ENCODE results near the gene BHLHA15.

Gene BHLHA15

GRCh38 chr7:98175260-98175940 is 35.8 kb upstream of the BHLHA15 start:
- in situ Hi-C loops (cut with MboI; ENCODE audit: low sequenced_read_pairs): no loop called here
- no peaks in the 10 kb centered on the region for H3K27me3 ChIP-seq (ENCODE audit: low read depth)
- H3K4me1 ChIP-seq: no peaks in the 10 kb centered on the region
- no peak overlapping the region for H3K4me3 ChIP-seq
- H3K9me3 ChIP-seq: no peaks in the 10 kb centered on the region
- peaks cover 16% of the 10 kb centered on the region for H3K36me3 ChIP-seq (replicated peaks)
- DNase-seq (ENCODE audit: low spot score in 2 of 2): no peak

- in situ Hi-C loops (cut with MboI; ENCODE audit: low sequenced_read_pairs): no loop called here
Observed at GRCh38 chr7:98177553-98177952, 33.7 kb upstream of the BHLHA15 start.

DNA sequence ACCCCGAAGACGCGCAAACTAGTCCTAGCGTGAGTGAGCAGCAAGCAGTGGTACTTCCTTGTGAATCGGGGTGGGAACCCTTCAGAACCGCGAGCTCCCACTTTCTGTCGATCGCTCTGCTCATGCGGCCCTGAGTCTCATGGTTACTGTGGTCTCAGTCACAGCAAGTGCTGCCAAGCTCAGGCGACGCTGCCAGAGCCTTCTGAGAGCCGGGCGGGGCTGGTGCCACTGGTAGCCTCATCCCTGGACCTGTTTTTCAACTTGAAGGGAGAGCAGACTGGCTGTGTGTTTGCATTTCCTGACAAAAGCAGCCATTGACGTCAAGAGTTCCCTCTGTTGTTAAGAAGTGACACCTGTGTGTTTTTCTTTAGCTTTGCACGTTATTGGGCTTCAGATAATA is 32.9 kb upstream of the BHLHA15 start:
- Histone ChIP-seq H3K36me3 (replicated peaks) (peaks cover 18% of the 10 kb centered on the region), H3K4me1 (0 out of 2 replicates have a peak, but pooled peaks cover 3% of the 10 kb centered on the region), H3K27me3 (ENCODE audit: low read depth) (no peaks in the 10 kb centered on the region), H3K4me3 (no peak overlapping the region), H3K9me3 (no peaks in the 10 kb centered on the region)
- in situ Hi-C loops (cut with MboI; ENCODE audit: low sequenced_read_pairs): no loop called here
- DNase-seq (ENCODE audit: low spot score in 2 of 2): no peak

More at GRCh38 chr7:98177553-98177952, 33.7 kb upstream of the BHLHA15 start:
- DNase-seq (ENCODE audit: low spot score in 2 of 2): no peak
- H3K27me3 ChIP-seq (ENCODE audit: low read depth): no peaks in the 10 kb centered on the region
- H3K4me3 ChIP-seq: no peak overlapping the region
- H3K9me3 ChIP-seq: no peaks in the 10 kb centered on the region
- H3K4me1 ChIP-seq: no peaks in the 10 kb centered on the region
- peaks cover 18% of the 10 kb centered on the region for H3K36me3 ChIP-seq (replicated peaks)

DNA sequence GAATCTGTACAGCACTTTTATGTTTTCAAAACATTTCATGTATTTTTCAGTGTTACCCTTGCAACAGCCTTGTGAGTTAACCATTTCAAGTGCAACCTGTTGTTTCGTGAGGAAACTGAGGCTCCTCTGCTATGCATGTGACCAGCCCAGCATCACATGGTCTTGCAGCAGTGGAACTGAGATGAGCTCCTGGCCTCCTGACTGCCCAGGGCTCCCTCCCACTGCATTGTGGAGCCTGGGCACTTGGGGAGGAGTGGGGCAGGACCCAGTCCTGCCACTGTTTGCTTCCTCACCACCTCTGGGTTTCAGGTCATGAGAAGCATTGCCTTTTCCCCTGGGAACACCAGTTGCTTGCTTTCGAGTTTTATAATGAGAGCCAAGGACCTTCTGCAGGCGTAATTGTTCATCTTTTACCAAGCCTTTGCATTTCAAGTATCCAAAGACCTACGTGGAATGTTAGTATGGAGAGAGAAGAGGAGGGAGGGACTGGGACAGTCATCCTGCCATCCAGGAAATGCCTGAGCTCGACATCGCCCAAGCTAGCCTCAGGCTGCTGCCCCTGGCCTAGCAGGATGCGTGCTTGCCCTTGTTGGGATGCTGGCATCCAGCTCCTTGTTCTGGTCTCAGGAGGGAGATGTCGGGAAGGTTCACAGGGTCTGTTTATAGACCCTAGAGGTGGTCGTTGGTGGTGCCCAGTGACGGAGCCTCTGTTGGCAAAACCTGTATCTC is 32.3 kb upstream of the BHLHA15 start:
- H3K27me3 ChIP-seq (ENCODE audit: low read depth): no peaks in the 10 kb centered on the region
- H3K36me3 ChIP-seq (replicated peaks): peaks cover 18% of the 10 kb centered on the region
- H3K4me3 ChIP-seq: no peak overlapping the region
- in situ Hi-C loops (cut with MboI; ENCODE audit: low sequenced_read_pairs): no loop called here
- DNase-seq (ENCODE audit: low spot score in 2 of 2): no peak
- 0 out of 2 replicates have a peak, but pooled peaks cover 3% of the 10 kb centered on the region for H3K4me1 ChIP-seq
- H3K9me3 ChIP-seq: no peaks in the 10 kb centered on the region

DNA sequence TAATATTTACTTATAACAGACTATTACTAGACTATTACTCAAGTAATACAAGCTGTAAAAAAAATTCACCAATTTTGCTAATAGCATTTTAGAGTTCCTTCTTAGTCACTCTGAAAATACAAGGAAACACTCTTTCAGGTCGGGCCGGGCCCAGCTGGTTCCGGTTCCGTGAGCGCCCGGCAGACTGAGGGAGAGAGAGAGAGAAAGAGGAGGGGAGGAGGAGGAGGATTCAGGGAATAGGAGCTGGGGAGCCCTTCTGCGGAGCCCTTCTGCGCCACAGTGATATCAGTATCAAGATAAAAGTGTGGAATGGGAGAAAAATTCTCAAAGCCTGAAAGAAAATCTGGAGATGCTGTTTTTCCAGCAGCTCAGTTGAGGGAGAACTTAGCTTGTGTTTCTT is 30.5 kb upstream of the BHLHA15 start:
- H3K4me3 ChIP-seq: no peak overlapping the region
- no peak for DNase-seq (ENCODE audit: low spot score in 2 of 2)
- no peaks in the 10 kb centered on the region for H3K9me3 ChIP-seq
- 0 out of 2 replicates have a peak, but pooled peaks cover 3% of the 10 kb centered on the region for H3K4me1 ChIP-seq
- peaks cover 4% of the 10 kb centered on the region for H3K36me3 ChIP-seq (replicated peaks)
- H3K27me3 ChIP-seq (ENCODE audit: low read depth): no peaks in the 10 kb centered on the region
- in situ Hi-C loops (cut with MboI; ENCODE audit: low sequenced_read_pairs): no loop called here

GRCh38 chr7:98185101-98185500 is 26.1 kb upstream of the BHLHA15 start:
- in situ Hi-C loops (cut with MboI; ENCODE audit: low sequenced_read_pairs): no loop called here
- Histone ChIP-seq H3K4me1 (0 out of 2 replicates have a peak, but pooled peaks cover 3% of the 10 kb centered on the region), H3K9me3 (no peaks in the 10 kb centered on the region), H3K36me3 (replicated peaks) (peaks cover 7% of the 10 kb centered on the region), H3K4me3 (no peak overlapping the region), H3K27me3 (ENCODE audit: low read depth) (no peaks in the 10 kb centered on the region)
- DNase-seq (ENCODE audit: low spot score in 2 of 2): no peak

- H3K4me1 ChIP-seq: 0 out of 2 replicates have a peak, but pooled peaks cover 3% of the 10 kb centered on the region
- DNase-seq (ENCODE audit: low spot score in 2 of 2): no peak
- H3K9me3 ChIP-seq: no peaks in the 10 kb centered on the region
- in situ Hi-C loops (cut with MboI; ENCODE audit: low sequenced_read_pairs): no loop called here
- H3K27me3 ChIP-seq (ENCODE audit: low read depth): no peaks in the 10 kb centered on the region
- no peak overlapping the region for H3K4me3 ChIP-seq
- peaks cover 7% of the 10 kb centered on the region for H3K36me3 ChIP-seq (replicated peaks)
Observed at GRCh38 chr7:98186452-98187137, 24.6 kb upstream of the BHLHA15 start.

- in situ Hi-C loops (cut with MboI; ENCODE audit: low sequenced_read_pairs): no loop called here
- Histone ChIP-seq H3K9me3 (no peaks in the 10 kb centered on the region), H3K4me1 (0 out of 2 replicates have a peak, but pooled peaks cover 3% of the 10 kb centered on the region), H3K4me3 (no peak overlapping the region), H3K36me3 (replicated peaks) (peaks cover 7% of the 10 kb centered on the region), H3K27me3 (ENCODE audit: low read depth) (no peaks in the 10 kb centered on the region)
- no peak for DNase-seq (ENCODE audit: low spot score in 2 of 2)
Observed at GRCh38 chr7:98187138-98187502, 24.1 kb upstream of the BHLHA15 start.

GRCh38 chr7:98189559-98189958 is 21.7 kb upstream of the BHLHA15 start:
- Histone ChIP-seq H3K36me3 (replicated peaks) (peaks cover 16% of the 10 kb centered on the region), H3K27me3 (ENCODE audit: low read depth) (no peaks in the 10 kb centered on the region)
- DNase-seq (ENCODE audit: low spot score in 2 of 2): no peak

GRCh38 chr7:98191668-98192431 is 19.4 kb upstream of the BHLHA15 start:
- DNase-seq (ENCODE audit: low spot score in 2 of 2): no peak
- H3K36me3 ChIP-seq (replicated peaks): peaks cover 22% of the 10 kb centered on the region
- no peak overlapping the region for H3K4me3 ChIP-seq
- in situ Hi-C loops (cut with MboI; ENCODE audit: low sequenced_read_pairs): no loop called here
- no peaks in the 10 kb centered on the region for H3K27me3 ChIP-seq (ENCODE audit: low read depth)
- no peaks in the 10 kb centered on the region for H3K9me3 ChIP-seq
- no peaks in the 10 kb centered on the region for H3K4me1 ChIP-seq

More at GRCh38 chr7:98189559-98189958, 21.7 kb upstream of the BHLHA15 start:
- no peaks in the 10 kb centered on the region for H3K4me1 ChIP-seq
- H3K4me3 ChIP-seq: no peak overlapping the region
- H3K9me3 ChIP-seq: no peaks in the 10 kb centered on the region
- in situ Hi-C loops (cut with MboI; ENCODE audit: low sequenced_read_pairs): no loop called here

DNA sequence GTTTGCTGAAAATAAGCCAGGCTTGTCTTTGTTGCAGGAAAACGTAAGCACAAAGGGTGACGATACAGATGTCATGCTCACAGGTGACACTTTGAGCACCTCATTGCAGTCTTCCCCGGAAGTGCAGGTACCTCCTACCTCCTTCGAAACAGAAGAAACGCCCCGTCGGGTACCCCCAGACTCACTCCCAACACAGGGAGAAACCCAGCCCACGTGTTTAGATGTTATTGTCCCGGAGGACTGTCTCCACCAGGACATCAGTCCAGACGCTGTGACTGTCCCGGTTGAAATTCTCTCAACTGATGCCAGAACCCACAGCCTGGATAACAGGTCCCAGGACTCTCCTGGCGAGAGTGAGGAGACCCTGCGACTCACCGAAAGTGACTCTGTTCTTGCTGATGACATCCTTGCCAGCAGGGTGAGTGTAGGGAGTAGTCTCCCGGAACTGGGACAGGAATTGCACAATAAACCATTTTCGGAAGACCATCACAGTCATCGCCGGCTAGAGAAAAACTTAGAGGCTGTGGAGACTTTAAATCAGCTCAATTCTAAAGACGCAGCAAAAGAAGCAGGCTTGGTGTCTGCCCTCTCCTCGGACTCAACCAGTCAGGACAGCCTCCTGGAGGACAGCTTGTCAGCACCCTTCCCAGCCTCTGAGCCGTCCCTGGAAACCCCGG is 18.3 kb upstream of the BHLHA15 start:
- H3K4me1 ChIP-seq: no peaks in the 10 kb centered on the region

GRCh38 chr7:98193474-98194180 is 17.6 kb upstream of the BHLHA15 start:
- Histone ChIP-seq H3K9me3 (no peaks in the 10 kb centered on the region), H3K4me1 (no peaks in the 10 kb centered on the region), H3K27me3 (ENCODE audit: low read depth) (no peaks in the 10 kb centered on the region), H3K4me3 (no peak overlapping the region), H3K36me3 (replicated peaks) (peaks cover 19% of the 10 kb centered on the region)
- DNase-seq (ENCODE audit: low spot score in 2 of 2): no peak
- in situ Hi-C loops (cut with MboI; ENCODE audit: low sequenced_read_pairs): no loop called here

More for the DNA sequence above, 18.3 kb upstream of the BHLHA15 start:
- in situ Hi-C loops (cut with MboI; ENCODE audit: low sequenced_read_pairs): no loop called here
- Histone ChIP-seq H3K9me3 (no peaks in the 10 kb centered on the region), H3K4me3 (no peak overlapping the region), H3K27me3 (ENCODE audit: low read depth) (no peaks in the 10 kb centered on the region), H3K36me3 (replicated peaks) (peaks cover 19% of the 10 kb centered on the region)
- no peak for DNase-seq (ENCODE audit: low spot score in 2 of 2)
